Measurements from ENCODE around the gene CPEB2.

The CPEB2 gene

GRCh38 chr4:15001869-15002658 lies at the start of gene CPEB2:
Gene CPEB2 (plus strand): TSS chr4:15002481. CDS start chr4:15002674, 193 bp downstream.
- DNase-seq, result peak; percentile 96 to 99 (median 98)

DNA sequence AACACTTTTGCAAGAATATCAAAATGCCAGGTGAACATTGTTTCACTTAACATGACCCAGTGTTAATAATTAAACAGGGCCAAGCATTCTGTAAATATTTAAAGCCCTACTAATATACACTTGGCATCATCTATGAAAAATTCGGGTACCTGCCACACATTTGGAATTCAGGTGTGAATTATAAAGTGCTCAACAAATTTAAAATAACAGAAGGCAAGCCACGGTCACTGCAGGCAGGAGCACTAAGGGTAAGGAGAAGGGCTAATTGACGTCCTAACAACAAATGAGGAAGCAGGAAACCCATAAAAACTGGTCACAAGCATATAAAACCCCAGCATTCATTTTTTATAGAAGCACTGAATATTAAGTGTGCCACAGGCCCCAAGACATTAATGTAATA lies 43.8 kb upstream of the CPEB2 start:
- peak in 1 of 3 donors; percentile 7 for DNase-seq

GRCh38 chr4:14961292-14961691 lies 41.0 kb upstream of the CPEB2 start:
- DNase-seq, result peak; percentile 75 to 96 (median 93)

- no peak for DNase-seq
Observed at GRCh38 chr4:14965071-14965470, 37.2 kb upstream of the CPEB2 start.

GRCh38 chr4:14967982-14968381 lies 34.3 kb upstream of the CPEB2 start:
- DNase-seq, result peak in 2 of 3 donors; percentile 22 to 32

GRCh38 chr4:14977830-14978229 lies 24.5 kb upstream of the CPEB2 start:
- DNase-seq, result no peak

- DNase-seq, result peak in 2 of 3 donors; percentile 19 to 27
Observed at GRCh38 chr4:14984448-14984847, 17.8 kb upstream of the CPEB2 start.

DNA sequence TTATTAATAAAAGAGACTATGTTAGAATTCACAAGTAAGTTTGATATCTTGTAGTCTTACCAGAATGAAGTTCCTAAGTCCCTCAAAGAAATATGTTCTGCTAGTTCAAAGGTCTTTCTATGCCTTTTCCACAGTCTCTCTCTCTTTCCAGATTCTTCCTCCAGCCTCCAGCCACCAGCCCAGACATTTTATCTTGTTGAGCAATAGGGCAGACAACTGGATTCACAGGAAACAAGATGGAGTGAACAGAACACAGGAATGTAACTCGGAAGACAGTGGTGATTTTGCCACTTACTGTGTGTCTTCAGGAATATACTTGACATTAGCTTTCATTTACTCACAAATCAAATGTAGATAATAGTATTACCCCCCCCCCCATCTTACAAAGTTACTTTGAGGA lies 17.1 kb upstream of the CPEB2 start:
- DNase-seq, result no peak

DNA sequence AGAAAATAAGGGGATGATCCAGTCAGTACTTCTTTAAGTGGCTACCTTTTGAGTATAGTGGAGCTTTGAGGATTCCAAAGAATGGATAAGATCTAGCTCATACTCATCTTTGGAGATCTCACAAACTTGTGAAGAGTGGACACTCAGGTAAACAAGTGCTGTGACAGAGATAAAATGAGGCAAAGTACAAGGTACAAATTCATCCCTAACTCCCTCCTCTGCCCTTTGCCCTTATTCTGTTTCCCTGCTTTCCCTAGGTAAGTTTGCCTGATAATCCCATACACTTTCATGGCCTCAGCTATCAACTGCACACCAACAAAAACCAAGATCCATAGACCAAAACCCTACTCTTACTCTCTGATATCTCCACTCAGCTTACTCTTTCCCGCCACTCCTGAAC lies 16.4 kb upstream of the CPEB2 start:
- DNase-seq, result no peak

DNA sequence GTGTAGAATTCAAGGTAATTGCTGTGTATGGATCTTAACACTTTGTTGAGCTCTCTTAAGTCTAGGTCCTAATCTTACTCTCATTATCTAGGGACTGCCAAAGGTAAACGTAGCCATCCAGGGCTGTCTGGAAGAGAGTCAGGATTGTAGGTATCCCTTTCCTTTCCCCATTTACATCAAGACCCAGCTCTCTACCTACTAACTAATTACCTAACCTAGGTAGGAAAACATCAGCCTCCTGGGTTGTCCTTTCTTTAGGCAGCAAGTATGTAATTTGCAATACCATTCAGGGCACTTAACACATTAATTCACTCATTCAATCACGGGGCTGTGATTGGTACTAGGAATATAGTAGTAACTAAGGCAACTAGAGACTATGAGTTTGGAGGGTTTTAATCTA lies 15.2 kb upstream of the CPEB2 start:
- DNase-seq, result no peak

DNA sequence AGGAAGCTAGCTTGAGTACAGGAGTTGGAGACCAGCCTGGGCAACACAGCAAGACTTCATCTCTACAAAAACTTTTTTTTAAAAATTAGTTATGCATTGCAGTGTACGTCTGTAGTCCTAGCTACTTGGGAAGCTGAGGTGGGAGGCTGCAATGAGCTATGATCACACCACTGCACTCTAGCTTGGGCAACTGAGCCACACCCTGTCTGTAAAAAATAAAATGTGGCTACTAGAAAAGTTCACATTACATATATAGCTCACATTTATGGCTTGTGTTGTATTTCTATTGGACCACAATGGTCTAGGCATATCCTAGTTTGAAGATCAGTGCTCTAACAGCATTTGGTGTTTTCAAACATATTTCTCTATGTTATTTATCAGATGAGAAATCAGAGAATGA lies 11.8 kb upstream of the CPEB2 start:
- DNase-seq, result no peak

DNA sequence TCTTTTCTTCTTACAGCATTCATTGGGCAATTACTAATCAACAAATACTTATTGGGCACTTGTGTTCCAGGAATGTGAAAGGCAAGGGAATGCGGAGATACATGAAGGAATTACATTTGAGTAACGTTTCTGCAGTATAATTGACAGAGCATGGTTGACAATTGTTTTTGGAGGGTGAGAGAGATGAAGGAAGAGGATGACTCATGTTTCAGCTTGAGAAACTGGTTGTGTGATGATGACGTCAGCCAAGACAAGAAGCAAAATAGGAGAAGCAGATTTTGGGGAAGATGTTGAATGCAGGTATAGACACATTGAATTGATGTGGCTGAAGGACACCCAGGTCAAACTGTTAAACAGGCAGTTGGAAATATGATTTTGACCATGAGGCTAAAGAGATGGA lies 8.0 kb upstream of the CPEB2 start:
- DNase-seq, result peak; percentile 72 to 88 (median 85)

DNA sequence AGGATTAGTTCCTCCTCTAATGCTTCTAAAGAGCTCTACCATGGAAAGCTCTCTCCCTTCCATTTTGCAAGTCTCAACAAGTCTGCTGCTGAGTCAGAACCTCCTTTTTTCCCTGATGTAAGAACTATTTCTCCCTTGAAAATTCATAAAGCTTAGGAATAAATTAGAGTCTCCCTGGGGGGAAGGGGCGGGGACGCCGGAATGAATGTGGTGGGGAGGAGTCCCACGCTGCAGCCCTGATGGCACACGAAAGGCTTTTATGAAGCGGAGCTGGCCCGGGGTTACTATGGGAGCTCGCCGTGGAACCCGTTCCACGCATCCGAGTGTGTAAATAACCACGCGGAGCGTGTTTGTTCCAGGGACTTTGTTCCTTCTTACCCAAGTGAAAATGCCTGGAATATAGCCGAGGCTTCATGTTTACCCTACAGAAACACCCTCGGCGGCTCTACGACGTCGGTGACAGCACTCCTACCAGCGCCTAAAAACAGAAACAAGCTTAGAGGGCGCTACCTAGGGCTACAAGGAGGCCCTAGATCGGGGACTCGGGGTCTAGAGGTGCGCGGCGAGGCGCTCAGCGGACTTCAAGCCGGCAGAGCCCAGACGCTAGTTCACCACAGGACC lies 923 bp upstream of the CPEB2 start:
- peak; percentile 89 to 93 (median 90) for DNase-seq

DNA sequence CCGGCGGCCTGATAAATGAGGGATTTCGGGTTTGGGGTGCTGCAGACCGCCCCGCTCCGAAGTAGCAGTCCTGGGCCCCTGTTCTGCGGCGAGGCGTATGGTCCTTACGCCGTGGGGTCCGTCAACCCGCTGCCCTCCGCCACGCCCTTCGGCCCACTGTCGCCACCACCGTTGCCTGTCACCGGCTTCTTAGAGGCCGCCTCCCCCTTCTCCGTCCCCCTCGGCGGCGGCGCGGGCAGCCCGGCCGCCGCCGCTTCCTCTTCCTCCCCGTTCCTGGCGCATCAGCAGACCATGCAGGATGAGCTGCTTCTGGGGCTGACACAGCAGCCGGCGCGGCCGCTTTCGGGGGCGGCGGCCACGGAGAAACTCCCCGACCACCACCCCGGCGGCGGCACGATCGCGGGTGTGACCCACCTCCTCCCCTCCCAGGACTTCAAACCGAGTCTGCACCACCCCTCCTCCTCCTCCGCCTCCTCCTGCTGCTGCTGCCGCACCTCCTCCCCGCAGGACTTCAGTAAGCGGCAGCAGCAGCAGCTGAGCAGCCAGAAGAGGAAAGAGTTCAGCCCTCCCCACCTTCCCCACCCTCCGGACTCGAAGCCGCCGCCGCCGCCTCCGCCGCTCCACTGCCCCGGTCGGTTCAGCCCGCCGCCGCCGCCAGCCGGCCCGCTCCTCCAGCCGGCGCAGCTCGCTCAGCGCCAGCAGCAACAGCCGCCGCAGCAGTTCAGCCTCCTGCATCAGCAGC lies 549 bp downstream of the CPEB2 start:
- DNase-seq, result peak; percentile 92 to 95 (median 95)

DNA sequence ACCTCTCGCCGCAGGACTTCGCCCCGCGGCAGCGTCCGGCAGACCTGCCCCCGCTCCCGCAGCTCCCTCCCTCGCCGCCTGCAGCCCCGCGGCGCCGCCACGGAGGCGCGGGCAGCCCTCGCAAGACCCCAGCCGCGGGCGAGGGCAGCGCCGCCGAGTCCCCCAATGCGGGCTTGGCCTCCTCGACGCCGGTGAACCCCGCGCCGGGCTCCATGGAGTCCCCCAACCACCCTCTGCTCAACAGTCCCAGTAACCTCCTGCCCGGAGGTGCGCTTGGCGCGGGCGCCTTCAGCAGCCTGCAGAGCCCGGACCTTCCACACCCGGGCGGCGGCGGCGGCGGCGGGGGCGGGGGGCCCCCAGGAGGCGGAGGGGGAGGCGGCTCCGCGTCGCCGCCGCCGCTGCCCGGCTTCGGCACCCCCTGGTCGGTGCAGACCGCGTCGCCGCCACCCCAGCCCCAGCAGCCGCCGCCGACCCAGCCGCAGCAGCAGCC lies 1.2 kb downstream of the CPEB2 start:
- peak; percentile 53 to 80 (median 63) for DNase-seq

DNA sequence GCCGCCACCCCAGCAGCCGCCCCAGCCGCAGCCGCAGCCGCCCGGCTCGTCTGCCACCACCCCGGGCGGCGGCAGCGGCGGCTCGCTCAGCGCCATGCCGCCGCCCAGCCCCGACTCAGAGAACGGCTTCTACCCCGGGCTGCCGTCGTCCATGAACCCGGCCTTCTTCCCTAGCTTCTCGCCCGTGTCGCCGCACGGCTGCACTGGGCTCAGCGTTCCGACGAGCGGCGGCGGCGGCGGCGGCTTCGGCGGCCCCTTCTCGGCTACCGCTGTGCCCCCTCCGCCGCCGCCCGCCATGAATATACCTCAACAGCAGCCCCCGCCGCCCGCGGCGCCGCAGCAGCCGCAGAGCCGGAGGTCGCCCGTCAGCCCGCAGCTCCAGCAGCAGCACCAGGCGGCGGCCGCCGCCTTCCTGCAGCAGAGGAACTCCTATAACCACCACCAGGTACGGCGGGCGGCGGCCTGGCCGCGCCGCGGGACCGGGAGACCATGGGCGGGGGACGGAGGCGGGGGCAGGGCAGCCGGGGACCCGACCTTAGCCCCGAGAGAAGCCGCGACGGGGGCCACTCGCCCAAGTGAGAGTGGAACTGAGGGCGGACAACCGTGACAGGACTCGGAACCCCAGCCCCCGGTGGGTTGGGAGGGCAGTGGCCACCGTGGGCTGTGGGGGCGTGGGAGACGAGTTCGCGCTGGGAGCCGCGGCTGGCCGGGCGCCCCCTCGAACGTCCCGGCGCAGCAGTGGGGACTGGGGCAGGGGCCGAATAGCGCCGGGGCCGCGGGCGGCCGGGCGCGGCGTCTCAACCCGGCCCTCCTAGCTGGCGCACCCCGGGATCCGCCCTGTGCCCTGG lies 1.8 kb downstream of the CPEB2 start:
- peak; percentile 47 to 77 (median 58) for DNase-seq

GRCh38 chr4:15004739-15005301 lies 2.5 kb downstream of the CPEB2 start:
- peak; percentile 83 to 92 (median 86) for DNase-seq

- DNase-seq, result no peak
Observed at GRCh38 chr4:15005474-15006115, 3.3 kb downstream of the CPEB2 start.

DNA sequence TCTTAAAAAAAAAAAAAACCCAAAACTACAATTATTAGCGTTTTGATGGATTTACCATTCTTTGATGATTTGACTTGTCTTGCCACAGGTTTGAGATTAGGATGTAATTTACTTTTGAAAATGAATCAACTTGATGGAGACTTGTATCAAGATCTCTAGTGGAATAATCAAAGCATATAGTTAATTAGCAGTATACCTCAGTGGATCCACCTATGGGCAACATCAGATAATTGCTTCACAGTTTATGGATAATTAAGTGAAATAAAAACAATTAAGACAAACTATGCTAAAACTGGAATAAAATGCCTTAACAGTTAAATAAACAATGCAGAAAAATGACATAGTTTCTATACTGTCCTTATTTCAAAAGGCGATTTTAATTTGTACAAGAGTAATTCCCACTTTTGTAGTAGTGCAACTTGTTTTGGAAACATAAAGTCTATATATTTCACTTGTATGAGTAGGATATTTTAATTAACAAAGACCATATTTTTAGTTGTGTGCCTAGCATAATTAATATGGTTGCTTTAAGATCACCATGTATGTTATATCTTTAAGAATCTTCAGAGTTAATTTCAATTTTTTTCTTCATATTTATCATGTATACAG lies 4.2 kb downstream of the CPEB2 start:
- peak; percentile 14 to 45 (median 38) for DNase-seq

DNA sequence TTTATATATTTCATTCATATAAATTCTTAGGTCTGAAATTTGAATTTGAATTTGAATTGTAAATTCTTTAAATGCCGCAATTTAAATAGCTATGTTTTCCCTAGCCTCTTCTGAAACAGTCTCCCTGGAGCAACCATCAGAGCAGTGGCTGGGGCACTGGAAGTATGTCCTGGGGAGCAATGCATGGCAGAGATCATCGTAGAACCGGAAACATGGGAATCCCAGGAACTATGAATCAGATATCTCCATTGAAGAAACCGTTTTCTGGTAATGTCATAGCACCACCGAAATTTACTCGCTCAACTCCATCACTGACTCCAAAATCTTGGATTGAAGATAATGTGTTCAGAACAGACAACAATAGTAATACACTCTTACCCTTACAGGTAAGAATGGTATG lies 4.9 kb downstream of the CPEB2 start:
- DNase-seq, result no peak

DNA sequence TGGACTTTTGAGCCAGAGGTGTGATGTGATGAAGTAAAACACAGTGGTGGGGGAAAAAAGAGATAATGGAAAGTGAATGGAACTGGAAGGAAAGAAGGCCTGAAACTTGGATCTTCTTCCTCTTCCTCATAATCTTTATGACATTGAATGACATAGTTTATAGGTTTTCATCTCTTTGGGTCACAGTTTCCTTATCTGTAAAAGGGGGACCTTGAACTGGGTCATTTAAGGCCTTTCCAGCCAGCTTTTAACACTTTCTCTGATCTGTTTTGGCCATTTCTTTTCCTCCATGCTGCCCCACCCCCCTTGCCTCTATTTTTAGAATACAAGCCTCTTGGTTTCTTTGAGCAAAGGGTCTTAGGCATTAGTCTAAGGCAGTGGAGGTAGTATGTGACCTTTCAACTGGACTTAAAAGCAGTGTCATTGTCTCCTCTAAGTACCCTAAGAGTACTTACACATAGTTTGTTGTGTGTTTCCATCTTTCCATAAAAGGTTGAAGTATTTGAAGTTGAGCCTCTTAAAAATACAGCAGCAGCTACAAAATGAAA lies 7.8 kb downstream of the CPEB2 start:
- no peak for DNase-seq
